ENCODE results near the gene OR7A10.

GRCh38 chr19:14890643-14891379 lies 42.1 kb upstream of the OR7A10 start:
- TF ChIP-seq, protein P1, sequence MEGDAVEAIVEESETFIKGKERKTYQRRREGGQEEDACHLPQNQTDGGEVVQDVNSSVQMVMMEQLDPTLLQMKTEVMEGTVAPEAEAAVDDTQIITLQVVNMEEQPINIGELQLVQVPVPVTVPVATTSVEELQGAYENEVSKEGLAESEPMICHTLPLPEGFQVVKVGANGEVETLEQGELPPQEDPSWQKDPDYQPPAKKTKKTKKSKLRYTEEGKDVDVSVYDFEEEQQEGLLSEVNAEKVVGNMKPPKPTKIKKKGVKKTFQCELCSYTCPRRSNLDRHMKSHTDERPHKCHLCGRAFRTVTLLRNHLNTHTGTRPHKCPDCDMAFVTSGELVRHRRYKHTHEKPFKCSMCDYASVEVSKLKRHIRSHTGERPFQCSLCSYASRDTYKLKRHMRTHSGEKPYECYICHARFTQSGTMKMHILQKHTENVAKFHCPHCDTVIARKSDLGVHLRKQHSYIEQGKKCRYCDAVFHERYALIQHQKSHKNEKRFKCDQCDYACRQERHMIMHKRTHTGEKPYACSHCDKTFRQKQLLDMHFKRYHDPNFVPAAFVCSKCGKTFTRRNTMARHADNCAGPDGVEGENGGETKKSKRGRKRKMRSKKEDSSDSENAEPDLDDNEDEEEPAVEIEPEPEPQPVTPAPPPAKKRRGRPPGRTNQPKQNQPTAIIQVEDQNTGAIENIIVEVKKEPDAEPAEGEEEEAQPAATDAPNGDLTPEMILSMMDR (IDR thresholded peaks at IDR 0.05): no peak
- TF ChIP-seq POLR2A (IDR thresholded peaks at IDR 0.05): no peak

Measured in testis (tissue), 2 donors.